WTC11 (cell line): ENCODE results near the gene NDOR1.

Experiments used
- AFF4 ChIP-seq: sonication (generic); formaldehyde crosslinking; IDR thresholded peaks from 2 replicates; pipeline ENCODE4 v1.8.1; 2023; ENCODE audit warnings: mild to moderate bottlenecking, missing genetic modification reagents, borderline replicate concordance
- CTCF ChIP-seq: fragments of 200-600 bp; IDR thresholded peaks from 2 replicates; pipeline ENCODE4 v1.8.0; 2022; ENCODE audit warnings: antibody characterized with exemption
- E2F4 ChIP-seq: sonication (generic); formaldehyde crosslinking; IDR thresholded peaks from 2 replicates; pipeline ENCODE4 v1.8.1; 2022; ENCODE audit warnings: low read depth, mild to moderate bottlenecking, moderate library complexity, missing genetic modification reagents, borderline replicate concordance
- ESRRA ChIP-seq: sonication (generic); formaldehyde crosslinking; IDR thresholded peaks from 2 replicates; pipeline ENCODE4 v1.8.1; 2022; ENCODE audit warnings: mild to moderate bottlenecking, missing genetic modification reagents, borderline replicate concordance
- GRHL2 ChIP-seq: fragments of 250-450 bp; sonication (Bioruptor Pico); IDR thresholded peaks from 2 replicates; pipeline ENCODE4 v1.8.0; 2022; ENCODE audit warnings: mild to moderate bottlenecking, moderate library complexity; ENCODE audit not compliant: insufficient replicate concordance, severe bottlenecking
- MAX ChIP-seq: sonication (generic); formaldehyde crosslinking; IDR thresholded peaks from 2 replicates; pipeline ENCODE4 v1.8.0; 2022; ENCODE audit warnings: mild to moderate bottlenecking, missing genetic modification reagents
- MXD4 ChIP-seq: fragments of 250-450 bp; sonication (Bioruptor Pico); IDR thresholded peaks from 2 replicates; pipeline ENCODE4 v1.8.0; 2021; ENCODE audit warnings: mild to moderate bottlenecking, moderate library complexity, borderline replicate concordance
- USF1 ChIP-seq: sonication (generic); formaldehyde crosslinking; IDR thresholded peaks from 2 replicates; pipeline ENCODE4 v1.8.0; 2022; ENCODE audit warnings: mild to moderate bottlenecking, missing genetic modification reagents
- ZMAT4 ChIP-seq: fragments of 250-450 bp; sonication (Bioruptor Pico); IDR thresholded peaks from 2 replicates; pipeline ENCODE4 v1.9.0; 2021; ENCODE audit warnings: mild to moderate bottlenecking
- ZNF425 ChIP-seq: fragments of 250-450 bp; sonication (Bioruptor Pico); conservative IDR thresholded peaks from 2 replicates; pipeline ENCODE4 v1.9.0; 2021; ENCODE audit warnings: mild to moderate bottlenecking

GRCh38 chr9:137184881-137185660 is 20.4 kb upstream of the NDOR1 start:
- TF ChIP-seq ZMAT4 = no peak
- TF ChIP-seq CTCF = no peak
- TF ChIP-seq AFF4 (CRISPR knock-in tag) = no peak
- no peak for TF ChIP-seq MAX (CRISPR knock-in tag)
- TF ChIP-seq GRHL2 (CRISPR knock-in tag) = no peak
- TF ChIP-seq USF1 (CRISPR knock-in tag) = no peak
- no peak for TF ChIP-seq ESRRA
- TF ChIP-seq ZNF425 (CRISPR knock-in tag) = no peak
- no peak for TF ChIP-seq MXD4 (CRISPR knock-in tag)
- no peak for TF ChIP-seq E2F4
